K562 treated with DMSO at 1 percent for 24 hours (cell line): ENCODE measurements around the gene MAGEA9B. TPM values are rescaled to one million over a fixed set of nuclear protein-coding genes. Genes with fewer than 3 reads are reported as not detected.

Experiments
- total RNA-seq: library from RNA; unstranded; fragments of 300-600 nt; gene quantifications from 2 replicates; pipeline ENCODE4 v1.2.3, GENCODE V29; 2022; ENCODE audit warnings: low read depth; ENCODE audit not compliant: insufficient read depth

The MAGEA9B gene
- total RNA-seq: 30.7 and 32.8 TPM in 2 replicates

GRCh38 chrX:149587359-149587758, at the start of gene MAGEA9B:
Gene MAGEA9B, minus strand, starts transcription at chrX:149587459. Its CDS starts 4,280 bp downstream, at chrX:149583179.

GRCh38 chrX:149631234-149632165, 44.2 kb upstream of the MAGEA9B start, which contains the start of gene TMEM185A:
Gene TMEM185A, minus strand, starts transcription at chrX:149631792. Its CDS starts 212 bp downstream, at chrX:149631580.

DNA sequence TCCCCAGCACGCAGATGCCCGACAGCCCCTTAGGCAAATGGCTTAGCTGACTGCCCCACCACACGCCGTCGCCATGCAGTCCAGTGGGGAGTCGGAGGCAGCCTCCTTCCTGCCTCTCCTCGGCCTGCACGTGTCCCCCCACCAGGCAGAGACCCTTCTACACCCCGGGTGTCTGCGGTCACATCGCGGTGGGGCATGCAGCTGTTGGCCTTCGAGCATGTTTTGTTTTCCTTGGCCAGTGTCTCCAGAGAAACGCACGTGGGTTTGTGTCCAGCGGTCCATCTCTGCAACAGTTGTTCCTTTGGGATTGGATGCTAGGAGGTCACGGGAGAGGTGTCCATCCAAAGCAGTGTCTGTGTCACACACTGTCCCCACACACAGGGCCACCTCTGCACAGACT, 8.0 kb upstream of the MAGEA9B start, which contains the start of gene HSFX2:
Gene HSFX2 (minus strand): TSS at position 101 of the 400 bp plus-strand sequence. CDS start 614 bp downstream, outside the sequence.

GRCh38 chrX:149549701-149550100, 37.6 kb downstream of the MAGEA9B start, which contains the start of gene HSFX3:
Gene HSFX3, minus strand, starts transcription at chrX:149549924. Its CDS starts 72 bp downstream, at chrX:149549852.

DNA sequence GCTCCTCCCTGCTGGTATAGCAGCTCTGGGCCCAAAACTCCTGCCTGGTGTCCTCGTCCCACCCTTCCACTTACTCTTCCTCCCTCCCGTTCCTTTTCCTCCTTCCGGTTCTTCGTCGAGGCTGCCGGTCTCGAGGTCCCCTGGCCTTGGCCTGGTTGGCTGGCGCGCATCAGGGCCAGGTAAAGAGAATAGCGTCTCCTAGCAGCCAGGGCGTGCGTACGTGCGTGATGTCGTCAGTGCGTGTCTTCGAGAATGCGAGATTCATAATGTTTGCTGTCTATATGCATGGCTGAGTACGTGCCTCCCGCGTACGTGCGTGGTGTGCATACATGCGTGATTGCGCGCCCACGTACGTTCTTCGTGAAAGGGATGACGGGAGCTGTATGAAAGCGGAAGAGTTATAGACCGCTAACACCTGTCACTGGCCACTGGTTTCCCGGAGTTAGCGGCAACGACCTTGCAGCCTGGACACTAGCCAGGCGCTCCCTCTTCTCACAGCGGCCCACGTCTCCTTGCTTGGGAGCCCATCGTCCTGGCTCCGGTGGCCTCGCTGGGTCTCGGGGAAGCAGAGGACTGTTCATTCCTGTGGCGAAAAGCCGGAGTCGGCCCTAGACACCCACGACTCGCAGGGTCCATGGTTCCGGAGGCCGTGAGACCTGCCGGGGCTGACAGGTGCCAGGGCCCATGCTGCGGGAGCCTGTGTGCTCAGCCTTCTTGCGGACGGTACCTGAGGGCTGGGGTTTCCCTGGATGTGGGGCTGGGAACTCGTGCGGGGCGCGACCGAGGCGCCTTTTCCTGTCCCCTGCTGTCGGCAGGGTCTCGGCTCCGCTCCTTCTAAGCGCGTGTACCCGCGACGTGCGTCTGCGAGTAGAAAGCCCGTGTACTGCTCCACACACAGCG, 46.4 kb downstream of the MAGEA9B start, which contains the start of gene EOLA1:
Gene EOLA1 (plus strand): TSS at position 392 of the 900 bp plus-strand sequence. CDS start 4,619 bp downstream, outside the sequence.

Other genes with a start within 250 kb of the MAGEA9B start
- gene IDS, start 82.2 kb downstream of the MAGEA9B start, total RNA-seq: 44.6 and 46.9 TPM in 2 replicates
- gene EOLA1, start 46.4 kb downstream of the MAGEA9B start, total RNA-seq: 20.8 and 28.4 TPM in 2 replicates
- gene HSFX3, start 37.5 kb downstream of the MAGEA9B start, total RNA-seq: not detected in 2 replicates
- 0.53 TPM in 1 of 2 replicates, not detected in the other for gene HSFX2, start 7.9 kb upstream of the MAGEA9B start, total RNA-seq
- 9.4 and 12.3 TPM in 2 replicates for gene TMEM185A, start 44.3 kb upstream of the MAGEA9B start, total RNA-seq
- gene MAGEA11, start 124.6 kb upstream of the MAGEA9B start, total RNA-seq: 0.81 and 0.86 TPM in 2 replicates
- 0.44 TPM in 1 of 2 replicates, not detected in the other for gene HSFX1, start 186.6 kb upstream of the MAGEA9B start, total RNA-seq
- 0.23 TPM in 1 of 2 replicates, not detected in the other for gene MAGEA9, start 194.5 kb upstream of the MAGEA9B start, total RNA-seq